Panc1 (cell line): ENCODE data around the gene RS1.

Experiments
- POLR2AphosphoS5 ChIP-seq: IDR thresholded peaks from 2 replicates; pipeline ENCODE4 v1.6.1; 2012; ENCODE audit warnings: mild to moderate bottlenecking, low read depth, low read length, moderate library complexity
- SIN3A ChIP-seq: IDR thresholded peaks from 2 replicates; pipeline ENCODE4 v1.6.1; 2012; ENCODE audit warnings: low read depth, mild to moderate bottlenecking, low read length, moderate library complexity, borderline replicate concordance; ENCODE audit not compliant: insufficient read depth
- TCF7L2 ChIP-seq: IDR thresholded peaks from 2 replicates; pipeline ENCODE4 v1.6.1; 2011; ENCODE audit warnings: mild to moderate bottlenecking, low read depth, low read length, inconsistent platforms
- TF ChIP-seq, protein P1 (sequence below): fragments of 450-650 bp; IDR thresholded peaks from 2 replicates; pipeline ENCODE4 v1.5.1; 2017; ENCODE audit warnings: mild to moderate bottlenecking
- TF ChIP-seq, protein P2 (sequence below), 2 experiments: IDR thresholded peaks; 2 replicates each; pipeline ENCODE4 v1.6.1; 2011 to 2012; ENCODE audit warnings: low read depth in 2 of 2, control low read depth in 1 of 2, low read length in 1 of 2, mild to moderate bottlenecking in 1 of 2, moderate library complexity in 1 of 2; ENCODE audit not compliant: insufficient read depth in 1 of 2

DNA sequence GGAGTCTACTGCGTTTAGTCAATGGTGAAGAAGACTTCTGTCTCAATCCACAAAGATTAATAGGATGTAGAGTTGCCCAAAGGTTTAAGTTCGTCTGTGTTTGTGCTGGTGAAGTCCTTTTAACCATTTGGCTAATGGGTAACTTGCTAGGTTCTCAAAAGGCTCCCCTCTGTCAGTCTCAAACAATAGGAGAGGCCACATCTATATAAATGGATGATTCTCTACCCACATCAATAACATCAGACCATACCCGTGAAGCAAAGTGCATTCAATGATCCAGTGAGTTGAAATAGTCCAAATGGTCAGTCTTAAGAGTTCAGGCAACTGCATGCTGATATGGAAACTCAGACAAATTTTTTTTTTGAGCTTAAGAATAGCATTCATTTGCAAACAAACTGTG, 28.1 kb downstream of the RS1 start:
- TF ChIP-seq SIN3A (no peak), TCF7L2 (no peak), POLR2AphosphoS5 (no peak)
- TF ChIP-seq, protein P1, sequence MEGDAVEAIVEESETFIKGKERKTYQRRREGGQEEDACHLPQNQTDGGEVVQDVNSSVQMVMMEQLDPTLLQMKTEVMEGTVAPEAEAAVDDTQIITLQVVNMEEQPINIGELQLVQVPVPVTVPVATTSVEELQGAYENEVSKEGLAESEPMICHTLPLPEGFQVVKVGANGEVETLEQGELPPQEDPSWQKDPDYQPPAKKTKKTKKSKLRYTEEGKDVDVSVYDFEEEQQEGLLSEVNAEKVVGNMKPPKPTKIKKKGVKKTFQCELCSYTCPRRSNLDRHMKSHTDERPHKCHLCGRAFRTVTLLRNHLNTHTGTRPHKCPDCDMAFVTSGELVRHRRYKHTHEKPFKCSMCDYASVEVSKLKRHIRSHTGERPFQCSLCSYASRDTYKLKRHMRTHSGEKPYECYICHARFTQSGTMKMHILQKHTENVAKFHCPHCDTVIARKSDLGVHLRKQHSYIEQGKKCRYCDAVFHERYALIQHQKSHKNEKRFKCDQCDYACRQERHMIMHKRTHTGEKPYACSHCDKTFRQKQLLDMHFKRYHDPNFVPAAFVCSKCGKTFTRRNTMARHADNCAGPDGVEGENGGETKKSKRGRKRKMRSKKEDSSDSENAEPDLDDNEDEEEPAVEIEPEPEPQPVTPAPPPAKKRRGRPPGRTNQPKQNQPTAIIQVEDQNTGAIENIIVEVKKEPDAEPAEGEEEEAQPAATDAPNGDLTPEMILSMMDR = no peak
- TF ChIP-seq, protein P2, sequence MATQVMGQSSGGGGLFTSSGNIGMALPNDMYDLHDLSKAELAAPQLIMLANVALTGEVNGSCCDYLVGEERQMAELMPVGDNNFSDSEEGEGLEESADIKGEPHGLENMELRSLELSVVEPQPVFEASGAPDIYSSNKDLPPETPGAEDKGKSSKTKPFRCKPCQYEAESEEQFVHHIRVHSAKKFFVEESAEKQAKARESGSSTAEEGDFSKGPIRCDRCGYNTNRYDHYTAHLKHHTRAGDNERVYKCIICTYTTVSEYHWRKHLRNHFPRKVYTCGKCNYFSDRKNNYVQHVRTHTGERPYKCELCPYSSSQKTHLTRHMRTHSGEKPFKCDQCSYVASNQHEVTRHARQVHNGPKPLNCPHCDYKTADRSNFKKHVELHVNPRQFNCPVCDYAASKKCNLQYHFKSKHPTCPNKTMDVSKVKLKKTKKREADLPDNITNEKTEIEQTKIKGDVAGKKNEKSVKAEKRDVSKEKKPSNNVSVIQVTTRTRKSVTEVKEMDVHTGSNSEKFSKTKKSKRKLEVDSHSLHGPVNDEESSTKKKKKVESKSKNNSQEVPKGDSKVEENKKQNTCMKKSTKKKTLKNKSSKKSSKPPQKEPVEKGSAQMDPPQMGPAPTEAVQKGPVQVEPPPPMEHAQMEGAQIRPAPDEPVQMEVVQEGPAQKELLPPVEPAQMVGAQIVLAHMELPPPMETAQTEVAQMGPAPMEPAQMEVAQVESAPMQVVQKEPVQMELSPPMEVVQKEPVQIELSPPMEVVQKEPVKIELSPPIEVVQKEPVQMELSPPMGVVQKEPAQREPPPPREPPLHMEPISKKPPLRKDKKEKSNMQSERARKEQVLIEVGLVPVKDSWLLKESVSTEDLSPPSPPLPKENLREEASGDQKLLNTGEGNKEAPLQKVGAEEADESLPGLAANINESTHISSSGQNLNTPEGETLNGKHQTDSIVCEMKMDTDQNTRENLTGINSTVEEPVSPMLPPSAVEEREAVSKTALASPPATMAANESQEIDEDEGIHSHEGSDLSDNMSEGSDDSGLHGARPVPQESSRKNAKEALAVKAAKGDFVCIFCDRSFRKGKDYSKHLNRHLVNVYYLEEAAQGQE (IDR thresholded peaks at IDR 0.05; ENCODE audit: insufficient read depth in 1 of 2, low read depth in 2 of 2, low read length in 1 of 2) = no peak
